ENCODE data around the gene CRYZL1.
A peak's percentile ranks its signal among the peaks of the same experiment; 100 is the strongest.

Gene CRYZL1

GRCh38 chr21:33650230-33650629, 8.7 kb upstream of the CRYZL1 start:
- H3K27ac ChIP-seq (ENCODE audit: low read depth, low read length, severe bottlenecking), result no peak overlapping the region
- H3K4me1 ChIP-seq (ENCODE audit: control insufficient read depth, insufficient read depth, low read length, poor library complexity, severe bottlenecking), result peaks cover 34% of the 10 kb centered on the region
- H3K36me3 ChIP-seq (ENCODE audit: control insufficient read depth, insufficient read depth, low read length), result peaks cover 35% of the 10 kb centered on the region
- no peaks in the 10 kb centered on the region for H3K9me3 ChIP-seq (ENCODE audit: control insufficient read depth, low read length)
- WGBS, 2 experiments (ENCODE audit: insufficient coverage in 2 of 2), result 100% methylated on average over 2 to 3 of the region's 7 CpGs
- H3K4me3 ChIP-seq (ENCODE audit: extremely low read depth, insufficient read depth, low read length, poor library complexity, severe bottlenecking), result no peak overlapping the region

- Histone ChIP-seq H3K9me3 (ENCODE audit: control insufficient read depth, low read length) (no peaks in the 10 kb centered on the region), H3K4me1 (ENCODE audit: control insufficient read depth, insufficient read depth, low read length, poor library complexity, severe bottlenecking) (peaks cover 34% of the 10 kb centered on the region), H3K4me3 (ENCODE audit: extremely low read depth, insufficient read depth, low read length, poor library complexity, severe bottlenecking) (no peak overlapping the region), H3K27ac (ENCODE audit: low read depth, low read length, severe bottlenecking) (no peak overlapping the region), H3K36me3 (ENCODE audit: control insufficient read depth, insufficient read depth, low read length) (peaks cover 24% of the 10 kb centered on the region)
- 100% methylated on average over 1 of the region's 1 CpG for WGBS, 2 experiments (ENCODE audit: insufficient coverage in 2 of 2)
Observed at GRCh38 chr21:33648555-33648954, 7.0 kb upstream of the CRYZL1 start.

GRCh38 chr21:33647587-33647986, 6.0 kb upstream of the CRYZL1 start:
- Histone ChIP-seq H3K4me1 (ENCODE audit: control insufficient read depth, insufficient read depth, low read length, poor library complexity, severe bottlenecking) (peaks cover 34% of the 10 kb centered on the region), H3K36me3 (ENCODE audit: control insufficient read depth, insufficient read depth, low read length) (peaks cover 17% of the 10 kb centered on the region), H3K27ac (ENCODE audit: low read depth, low read length, severe bottlenecking) (no peak overlapping the region), H3K9me3 (ENCODE audit: control insufficient read depth, low read length) (no peaks in the 10 kb centered on the region), H3K4me3 (ENCODE audit: extremely low read depth, insufficient read depth, low read length, poor library complexity, severe bottlenecking) (no peak overlapping the region)
- no CpG with 5 or more reads among the region's 3 CpGs for WGBS, 2 experiments (ENCODE audit: insufficient coverage in 2 of 2)

- Histone ChIP-seq H3K36me3 (ENCODE audit: control insufficient read depth, insufficient read depth, low read length) (peaks cover 13% of the 10 kb centered on the region), H3K4me1 (ENCODE audit: control insufficient read depth, insufficient read depth, low read length, poor library complexity, severe bottlenecking) (peaks cover 28% of the 10 kb centered on the region), H3K9me3 (ENCODE audit: control insufficient read depth, low read length) (no peaks in the 10 kb centered on the region), H3K27ac (ENCODE audit: low read depth, low read length, severe bottlenecking) (no peak overlapping the region), H3K4me3 (ENCODE audit: extremely low read depth, insufficient read depth, low read length, poor library complexity, severe bottlenecking) (no peak overlapping the region)
- 92% methylated on average over 2 of the region's 4 CpGs; no CpG with 5 or more reads in 1 of the 2 experiments for WGBS, 2 experiments (ENCODE audit: insufficient coverage in 2 of 2)
Observed at GRCh38 chr21:33645730-33646129, 4.2 kb upstream of the CRYZL1 start.

- Histone ChIP-seq H3K27ac (ENCODE audit: low read depth, low read length, severe bottlenecking) (peak overlapping the region; percentile 60), H3K9me3 (ENCODE audit: control insufficient read depth, low read length) (no peaks in the 10 kb centered on the region), H3K4me1 (ENCODE audit: control insufficient read depth, insufficient read depth, low read length, poor library complexity, severe bottlenecking) (peaks cover 21% of the 10 kb centered on the region), H3K4me3 (ENCODE audit: extremely low read depth, insufficient read depth, low read length, poor library complexity, severe bottlenecking) (peak overlapping the region; percentile 83), H3K36me3 (ENCODE audit: control insufficient read depth, insufficient read depth, low read length) (peaks cover 13% of the 10 kb centered on the region)
- WGBS, 2 experiments (ENCODE audit: insufficient coverage in 2 of 2), result 81 to 89% methylated on average over 9 of the region's 11 CpGs
Observed at GRCh38 chr21:33644383-33645074, 3.0 kb upstream of the CRYZL1 start.

DNA sequence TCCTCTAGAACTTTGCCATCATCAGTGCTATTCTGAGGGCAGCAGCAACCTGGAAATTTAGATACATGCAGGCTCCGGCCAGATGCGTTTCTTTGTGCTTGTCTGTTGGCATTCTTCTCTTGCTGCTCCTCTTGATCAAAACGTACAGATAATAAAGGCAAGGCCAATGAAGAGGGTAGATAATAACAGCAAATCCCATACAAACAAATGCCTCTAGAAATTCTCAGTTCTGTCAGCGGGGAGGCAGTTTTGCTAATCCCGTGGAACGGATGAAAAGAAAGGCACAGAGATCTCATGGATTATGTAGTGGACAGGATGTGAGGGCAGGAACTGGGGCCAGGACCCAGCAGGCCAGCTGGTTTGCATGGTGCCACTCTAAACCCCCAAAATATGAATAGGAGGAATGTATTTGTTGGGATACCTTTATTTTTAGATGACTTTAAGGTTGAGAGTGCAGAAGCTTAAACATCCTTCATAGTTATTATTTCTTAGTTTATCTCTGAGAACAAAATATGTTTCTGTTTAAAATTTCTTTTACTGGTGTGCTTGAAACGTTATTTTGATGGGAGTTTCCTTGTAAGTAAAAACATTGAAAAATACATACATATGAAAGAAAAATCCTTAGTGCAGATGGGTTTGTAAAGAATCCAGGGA, 2.2 kb upstream of the CRYZL1 start:
- Histone ChIP-seq H3K27ac (ENCODE audit: low read depth, low read length, severe bottlenecking) (peak overlapping the region; percentile 60), H3K4me3 (ENCODE audit: extremely low read depth, insufficient read depth, low read length, poor library complexity, severe bottlenecking) (peak overlapping the region; percentile 83), H3K4me1 (ENCODE audit: control insufficient read depth, insufficient read depth, low read length, poor library complexity, severe bottlenecking) (peaks cover 20% of the 10 kb centered on the region), H3K36me3 (ENCODE audit: control insufficient read depth, insufficient read depth, low read length) (peaks cover 13% of the 10 kb centered on the region), H3K9me3 (ENCODE audit: control insufficient read depth, low read length) (no peaks in the 10 kb centered on the region)
- 0 to 3% methylated on average over 3 of the region's 7 CpGs for WGBS, 2 experiments (ENCODE audit: insufficient coverage in 2 of 2)

- 0% methylated on average over 57 to 60 of the region's 78 CpGs for WGBS, 2 experiments (ENCODE audit: insufficient coverage in 2 of 2)
- Histone ChIP-seq H3K36me3 (ENCODE audit: control insufficient read depth, insufficient read depth, low read length) (peaks cover 14% of the 10 kb centered on the region), H3K4me1 (ENCODE audit: control insufficient read depth, insufficient read depth, low read length, poor library complexity, severe bottlenecking) (peaks cover 17% of the 10 kb centered on the region)
Observed at GRCh38 chr21:33642896-33643657, 1.5 kb upstream of the CRYZL1 start.

DNA sequence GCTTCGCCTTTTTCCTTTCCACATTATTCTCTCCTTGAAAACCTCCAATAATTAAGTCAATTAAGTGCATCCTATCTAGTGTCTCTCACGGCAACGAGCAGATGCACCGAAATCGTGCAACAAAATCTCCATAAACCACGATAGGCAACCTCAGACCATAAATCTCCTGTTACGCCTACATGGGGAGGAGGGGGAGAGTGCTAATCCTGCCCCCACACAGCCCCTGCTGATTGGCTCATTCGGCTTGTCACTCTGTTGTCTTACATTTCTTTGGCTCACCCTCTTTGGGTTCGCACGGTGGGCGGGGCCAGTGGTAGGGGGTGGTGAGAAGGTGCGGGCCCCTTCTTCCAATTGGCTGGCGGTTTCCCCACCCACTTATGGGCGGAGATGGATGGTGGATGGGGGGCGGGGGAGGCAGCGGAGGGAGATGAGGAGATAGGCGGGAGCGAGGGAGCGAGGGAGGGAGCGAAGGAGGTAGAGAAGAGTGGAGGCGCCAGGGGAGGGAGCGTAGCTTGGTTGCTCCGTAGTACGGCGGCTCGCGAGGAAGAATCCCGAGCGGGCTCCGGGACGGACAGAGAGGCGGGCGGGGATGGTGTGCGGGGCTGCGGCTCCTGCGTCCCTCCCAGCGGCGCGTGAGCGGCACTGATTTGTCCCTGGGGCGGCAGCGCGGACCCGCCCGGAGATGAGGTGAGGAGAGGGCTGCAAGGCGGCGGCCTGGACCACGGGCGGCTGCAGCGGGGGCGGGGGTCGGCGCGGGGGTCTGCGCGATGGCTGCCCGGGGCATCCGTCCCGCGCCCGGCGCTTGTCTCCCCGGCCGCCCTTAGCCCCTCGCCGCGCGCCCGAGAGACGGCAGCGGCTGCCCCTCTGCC, 720 bp upstream of the CRYZL1 start, which contains the start of gene ITSN1:
ITSN1 (plus strand) TSS at position 475 of the 869 bp plus-strand sequence. CDS start 76,328 bp downstream, outside the sequence.
- Histone ChIP-seq H3K4me3 (ENCODE audit: extremely low read depth, insufficient read depth, low read length, poor library complexity, severe bottlenecking) (peak within 1 kb of the TSS; percentile 83), H3K36me3 (ENCODE audit: control insufficient read depth, insufficient read depth, low read length) (peaks cover 13% of the 10 kb centered on the region), H3K4me1 (ENCODE audit: control insufficient read depth, insufficient read depth, low read length, poor library complexity, severe bottlenecking) (peaks cover 17% of the 10 kb centered on the region), H3K9me3 (ENCODE audit: control insufficient read depth, low read length) (no peaks in the 10 kb centered on the region), H3K27ac (ENCODE audit: low read depth, low read length, severe bottlenecking) (peak within 1 kb of the TSS; percentile 89)
- 0% methylated on average over 38 to 51 of the region's 71 CpGs for WGBS, 2 experiments (ENCODE audit: insufficient coverage in 2 of 2)

More at GRCh38 chr21:33642896-33643657, 1.5 kb upstream of the CRYZL1 start:
- H3K27ac ChIP-seq (ENCODE audit: low read depth, low read length, severe bottlenecking), result peak overlapping the region; percentile 60
- peak overlapping the region; percentile 83 for H3K4me3 ChIP-seq (ENCODE audit: extremely low read depth, insufficient read depth, low read length, poor library complexity, severe bottlenecking)
- H3K9me3 ChIP-seq (ENCODE audit: control insufficient read depth, low read length), result no peaks in the 10 kb centered on the region

GRCh38 chr21:33640697-33641351, 717 bp downstream of the CRYZL1 start:
- Histone ChIP-seq H3K36me3 (ENCODE audit: control insufficient read depth, insufficient read depth, low read length) (peaks cover 9% of the 10 kb centered on the region), H3K9me3 (ENCODE audit: control insufficient read depth, low read length) (no peaks in the 10 kb centered on the region), H3K4me3 (ENCODE audit: extremely low read depth, insufficient read depth, low read length, poor library complexity, severe bottlenecking) (peak overlapping the region; percentile 83), H3K4me1 (ENCODE audit: control insufficient read depth, insufficient read depth, low read length, poor library complexity, severe bottlenecking) (peaks cover 16% of the 10 kb centered on the region), H3K27ac (ENCODE audit: low read depth, low read length, severe bottlenecking) (peak overlapping the region; percentile 64)
- 6 to 14% methylated on average over 4 to 9 of the region's 18 CpGs for WGBS, 2 experiments (ENCODE audit: insufficient coverage in 2 of 2)

Data from mesodermal cell (in vitro differentiated cells).